Activated B cell treated with CpG ODN at 0.5 μM for 24 hours (primary cell): ENCODE measurements around the gene TRIM38. TPM values are rescaled to one million over a fixed set of nuclear protein-coding genes. Genes with fewer than 3 reads are reported as not detected.

Source experiments
- ATAC-seq: fragments of 200-7000 bp; cut with Tn5 transposase; one replicate; pipeline ENCODE4 v1.10.0; 2021; ENCODE audit warnings: low read depth, mild to moderate bottlenecking, moderate library complexity
- CTCF ChIA-PET: fragments of 350-600 bp; sonication (Branson Sonifier 250); formaldehyde crosslinking; loops from one replicate; lab custom pipeline; 2021; ENCODE audit warnings: antibody characterized with exemption; lab: Charles Lee
- POLR2A ChIA-PET: fragments of 350-600 bp; sonication (Branson Sonifier 250); formaldehyde crosslinking; loops from one replicate; lab custom pipeline; 2021; ENCODE audit warnings: antibody characterized with exemption; lab: Charles Lee
- DNase-seq: peaks from one replicate; pipeline ENCODE4 v3.0.0; 2022
- H3K27ac Mint-ChIP-seq: one replicate; pipeline ENCODE4 v1.8.0; 2020; ENCODE audit warnings: mixed read lengths
- H3K27me3 Mint-ChIP-seq: one replicate; pipeline ENCODE4 v1.8.0; 2021; ENCODE audit warnings: mixed read lengths
- H3K36me3 Mint-ChIP-seq: one replicate; pipeline ENCODE4 v1.8.0; 2021; ENCODE audit warnings: low read depth, mixed read lengths
- H3K4me1 Mint-ChIP-seq: one replicate; pipeline ENCODE4 v1.8.0; 2021; ENCODE audit warnings: mixed read lengths
- H3K4me3 Mint-ChIP-seq: one replicate; pipeline ENCODE4 v1.8.0; 2020; ENCODE audit warnings: mild to moderate bottlenecking, mixed read lengths
- H3K9me3 Mint-ChIP-seq: one replicate; pipeline ENCODE4 v1.8.0; 2020; ENCODE audit warnings: mixed read lengths
- intact Hi-C: fragments of 100-400 bp; cut with micrococcal nuclease; formaldehyde crosslinking; loops from one replicate; pipeline ENCODE4 v1.15.1; 2024
- total RNA-seq: library from RNA; stranded (reverse); gene quantifications from 2 replicates; pipeline ENCODE4 v1.2.3, GENCODE V29; 2022
- TF ChIP-seq, protein P1 (sequence below): fragments of 200-600 bp; IDR thresholded peaks from one replicate; pipeline ENCODE4 v1.8.0; 2022; ENCODE audit warnings: antibody characterized with exemption, mild to moderate bottlenecking

The TRIM38 gene
- total RNA-seq, 1 donor from 2014 or later = 36.8 TPM

DNA sequence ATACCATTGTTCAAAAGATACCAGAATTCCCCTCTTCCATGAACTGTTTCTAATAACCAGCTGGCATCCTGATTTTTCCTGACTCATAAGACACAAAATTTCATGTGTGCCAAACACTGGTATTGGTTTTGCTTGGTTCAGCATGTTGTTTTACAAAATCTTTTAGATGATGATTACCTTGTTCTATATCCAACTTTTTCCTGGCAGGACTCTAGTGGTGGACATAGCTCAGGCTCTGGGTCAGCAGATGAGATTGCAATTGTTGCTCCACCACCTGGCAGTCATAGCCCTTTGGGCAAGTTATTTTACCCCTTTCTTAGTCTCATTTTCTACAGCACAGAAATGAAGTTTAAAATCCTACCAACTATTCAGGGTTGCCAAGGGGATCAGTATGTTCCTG lies 6.2 kb downstream of the TRIM38 start:
- ATAC-seq = no peak
- Mint-ChIP-seq H3K4me1 (peaks cover 86% of the 10 kb centered on the region), H3K27me3 (no peaks in the 10 kb centered on the region), H3K27ac (peak overlapping the region; percentile 32), H3K9me3 (no peaks in the 10 kb centered on the region), H3K4me3 (peak overlapping the region; percentile 7), H3K36me3 (peaks cover 88% of the 10 kb centered on the region)
- ChIA-PET POLR2A (interaction anchor here (0.6 to 1.9 kb wide), 6 partner anchors 20 to 381 kb away, joined by 3 to 6 read pairs (median 4); a partner anchor contains a TSS), CTCF (interaction anchor here (1.2 kb wide), 1 partner anchor 24 kb away, joined by 5 read pairs; no protein-coding TSS in a partner anchor)
- no peak for DNase-seq
- intact Hi-C loops = no loop called here
- TF ChIP-seq, protein P1, sequence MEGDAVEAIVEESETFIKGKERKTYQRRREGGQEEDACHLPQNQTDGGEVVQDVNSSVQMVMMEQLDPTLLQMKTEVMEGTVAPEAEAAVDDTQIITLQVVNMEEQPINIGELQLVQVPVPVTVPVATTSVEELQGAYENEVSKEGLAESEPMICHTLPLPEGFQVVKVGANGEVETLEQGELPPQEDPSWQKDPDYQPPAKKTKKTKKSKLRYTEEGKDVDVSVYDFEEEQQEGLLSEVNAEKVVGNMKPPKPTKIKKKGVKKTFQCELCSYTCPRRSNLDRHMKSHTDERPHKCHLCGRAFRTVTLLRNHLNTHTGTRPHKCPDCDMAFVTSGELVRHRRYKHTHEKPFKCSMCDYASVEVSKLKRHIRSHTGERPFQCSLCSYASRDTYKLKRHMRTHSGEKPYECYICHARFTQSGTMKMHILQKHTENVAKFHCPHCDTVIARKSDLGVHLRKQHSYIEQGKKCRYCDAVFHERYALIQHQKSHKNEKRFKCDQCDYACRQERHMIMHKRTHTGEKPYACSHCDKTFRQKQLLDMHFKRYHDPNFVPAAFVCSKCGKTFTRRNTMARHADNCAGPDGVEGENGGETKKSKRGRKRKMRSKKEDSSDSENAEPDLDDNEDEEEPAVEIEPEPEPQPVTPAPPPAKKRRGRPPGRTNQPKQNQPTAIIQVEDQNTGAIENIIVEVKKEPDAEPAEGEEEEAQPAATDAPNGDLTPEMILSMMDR = no peak

DNA sequence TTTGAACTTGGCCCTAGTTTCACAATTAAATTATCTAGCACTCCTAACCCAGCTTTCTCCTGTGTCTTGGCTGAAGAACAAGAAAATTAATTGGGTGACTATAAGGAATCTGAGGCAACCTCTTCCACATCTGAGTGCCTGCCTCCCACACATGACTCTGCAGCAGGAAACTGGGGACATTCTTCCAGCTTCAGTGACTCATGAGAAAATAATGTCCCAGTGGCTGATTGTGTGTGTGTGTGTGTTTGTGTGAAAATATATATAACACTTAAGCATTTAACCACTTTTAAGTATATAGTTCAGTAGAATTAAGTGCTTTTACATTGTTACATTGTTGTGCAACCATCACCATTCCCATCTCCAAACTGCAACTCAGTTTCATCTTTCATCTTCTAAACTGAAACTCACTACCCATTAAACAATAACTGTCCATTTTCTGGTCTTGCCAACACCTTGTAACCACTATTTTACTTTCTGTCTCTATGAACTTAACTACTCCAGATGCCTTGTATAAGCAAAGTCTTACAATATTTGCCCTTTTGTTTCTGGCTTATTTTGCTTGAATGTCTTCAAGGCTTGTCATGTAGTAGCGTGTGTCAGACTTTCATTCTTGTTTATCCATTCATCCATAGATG lies 8.7 kb downstream of the TRIM38 start:
- Mint-ChIP-seq H3K9me3 (no peaks in the 10 kb centered on the region), H3K4me3 (no peak overlapping the region), H3K27me3 (no peaks in the 10 kb centered on the region), H3K4me1 (peaks cover 84% of the 10 kb centered on the region), H3K27ac (peak overlapping the region; percentile 30), H3K36me3 (peaks cover 89% of the 10 kb centered on the region)
- intact Hi-C loops = no loop called here
- ATAC-seq (no peak), DNase-seq (no peak)
- ChIA-PET POLR2A (interaction anchor here (2.1 kb wide), 1 partner anchor 21 kb away, joined by 13 read pairs; no protein-coding TSS in a partner anchor), CTCF (no interaction called here)
- TF ChIP-seq, protein P1 = no peak

DNA sequence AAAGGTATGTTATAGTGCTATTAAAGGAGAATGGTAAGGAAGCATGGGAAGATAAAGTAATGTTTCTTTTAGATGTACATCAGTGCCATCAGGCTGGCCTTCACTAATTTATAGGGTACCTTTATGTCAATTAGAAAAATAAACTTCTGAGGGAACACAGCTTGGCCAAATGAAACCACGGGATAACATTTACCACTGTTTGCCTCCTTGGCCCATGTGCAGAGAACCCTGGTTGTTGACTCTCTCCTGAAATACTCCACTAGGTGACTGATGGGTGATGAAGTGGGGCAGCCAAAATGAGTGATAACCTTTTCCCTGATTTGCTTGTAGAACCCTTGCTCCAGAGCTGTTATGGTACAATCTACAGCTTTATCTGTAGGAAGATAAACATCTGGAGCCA lies 9.5 kb downstream of the TRIM38 start:
- H3K36me3 Mint-ChIP-seq = peaks cover 89% of the 10 kb centered on the region
- no peak for ATAC-seq
- CTCF ChIA-PET = no interaction called here

DNA sequence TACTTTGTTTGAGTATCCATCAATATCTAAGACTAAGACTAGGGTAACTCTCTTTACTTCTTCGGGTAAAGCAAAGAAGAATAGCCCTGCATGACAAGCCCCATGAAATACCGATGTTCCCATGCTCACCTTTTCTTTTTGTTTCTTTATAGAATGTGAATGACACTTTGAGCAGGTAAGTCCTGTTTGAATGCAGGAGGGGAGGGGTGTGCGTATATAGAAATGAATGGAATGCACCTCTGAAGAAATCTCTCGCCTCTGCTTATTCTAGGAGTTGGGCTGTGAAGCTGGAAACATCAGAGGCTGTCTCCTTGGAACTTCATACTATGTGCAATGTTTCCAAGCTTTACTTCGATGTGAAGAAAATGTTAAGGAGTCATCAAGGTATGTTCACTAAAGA lies 10.3 kb downstream of the TRIM38 start:
- no peak overlapping the region for H3K27ac Mint-ChIP-seq
- intact Hi-C loops = no loop called here
- no peaks in the 10 kb centered on the region for H3K27me3 Mint-ChIP-seq
- H3K4me3 Mint-ChIP-seq = no peak overlapping the region
- no peak for ATAC-seq
- TF ChIP-seq, protein P1 = no peak
- DNase-seq = no peak
- H3K9me3 Mint-ChIP-seq = no peaks in the 10 kb centered on the region
- CTCF ChIA-PET = no interaction called here
- peaks cover 81% of the 10 kb centered on the region for H3K4me1 Mint-ChIP-seq
- POLR2A ChIA-PET = interaction anchor here (0.6 to 4.3 kb wide), 2 partner anchors 10 to 53 kb away, joined by 3 to 16 read pairs; partner anchors contain the start of gene TRIM38
- H3K36me3 Mint-ChIP-seq = peaks cover 91% of the 10 kb centered on the region

More for the DNA sequence above, 9.5 kb downstream of the TRIM38 start:
- no peak for DNase-seq
- peak overlapping the region; percentile 75 for H3K27ac Mint-ChIP-seq
- TF ChIP-seq, protein P1 = no peak
- intact Hi-C loops = no loop called here
- peaks cover 83% of the 10 kb centered on the region for H3K4me1 Mint-ChIP-seq
- POLR2A ChIA-PET = interaction anchor here (4.3 kb wide), 1 partner anchor 10 kb away, joined by 16 read pairs; the partner anchor contains the start of gene TRIM38
- no peaks in the 10 kb centered on the region for H3K9me3 Mint-ChIP-seq
- no peaks in the 10 kb centered on the region for H3K27me3 Mint-ChIP-seq
- no peak overlapping the region for H3K4me3 Mint-ChIP-seq

DNA sequence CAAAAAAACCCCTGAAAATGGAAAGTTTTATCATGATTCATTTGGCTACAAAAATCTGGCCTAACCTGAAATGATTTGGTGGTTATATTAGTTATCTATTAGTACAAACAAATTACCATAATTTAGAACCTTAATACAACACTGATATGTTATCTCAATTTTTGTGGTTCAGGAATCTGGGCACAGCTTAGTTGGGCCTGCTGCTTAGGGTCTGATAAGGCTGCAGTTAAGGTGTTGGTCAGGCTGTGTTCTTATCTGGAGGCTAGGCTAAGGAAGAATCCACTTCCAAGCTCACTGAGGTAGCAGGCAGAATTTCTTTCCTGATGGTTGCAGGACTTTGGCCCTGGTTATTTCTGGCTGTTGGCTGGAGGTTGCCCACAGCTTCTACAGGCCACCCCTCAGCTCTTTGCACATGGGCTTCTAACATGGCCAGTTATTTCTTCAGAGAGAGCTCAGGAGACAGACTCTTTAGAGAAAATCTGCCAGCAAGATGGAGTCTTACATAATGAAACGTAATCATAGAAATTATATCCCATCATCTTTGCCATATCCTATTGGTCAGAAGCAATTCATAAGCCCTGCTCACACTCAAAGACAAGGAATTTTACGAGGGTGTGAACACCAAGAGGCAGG lies 11.4 kb downstream of the TRIM38 start:
- ATAC-seq (no peak), DNase-seq (no peak)
- TF ChIP-seq, protein P1 = no peak
- Mint-ChIP-seq H3K27me3 (no peaks in the 10 kb centered on the region), H3K36me3 (peaks cover 86% of the 10 kb centered on the region), H3K9me3 (no peaks in the 10 kb centered on the region), H3K4me3 (no peak overlapping the region), H3K27ac (peak overlapping the region; percentile 73), H3K4me1 (peaks cover 69% of the 10 kb centered on the region)
- ChIA-PET CTCF (interaction anchor here (1.5 to 1.9 kb wide), 2 partner anchors 19 to 29 kb away, joined by 3 to 8 read pairs; no protein-coding TSS in a partner anchor), POLR2A (interaction anchor here (0.6 to 4.3 kb wide), 5 partner anchors 11 to 129 kb away, joined by 3 to 16 read pairs (median 4); partner anchors contain the start of gene TRIM38)
- intact Hi-C loops = loop anchor here (1.0 kb wide), 1 partner anchor 12 kb away; the partner anchor contains the start of gene TRIM38
